ACC112 (cell line): ENCODE results near the gene HYAL2.

ENCODE experiments used
- H2AFZ ChIP-seq: fragments of 200-600 bp; sonication (generic); one replicate; pipeline ENCODE4 v1.6.0; 2017; ENCODE audit warnings: antibody characterized with exemption, low read length; ENCODE audit not compliant: unreplicated experiment
- H3K27ac ChIP-seq: fragments of 200-600 bp; sonication (generic); 2 replicates; pipeline ENCODE4 v1.5.1; 2014; ENCODE audit warnings: low read depth, mild to moderate bottlenecking, antibody characterized with exemption, low read length, moderate library complexity
- H3K27me3 ChIP-seq: fragments of 200-600 bp; sonication (generic); 2 replicates; pipeline ENCODE4 v1.6.1; 2014; ENCODE audit warnings: mild to moderate bottlenecking, antibody characterized with exemption, low read length, moderate library complexity, mixed read lengths; ENCODE audit not compliant: insufficient read depth
- H3K36me3 ChIP-seq: fragments of 200-600 bp; sonication (generic); 2 replicates; pipeline ENCODE4 v1.6.1; 2016; ENCODE audit warnings: mild to moderate bottlenecking, antibody characterized with exemption, low read length, moderate library complexity, mixed read lengths; ENCODE audit not compliant: insufficient read depth
- H3K4me1 ChIP-seq: fragments of 200-600 bp; sonication (generic); one replicate; pipeline ENCODE4 v1.6.1; 2016; ENCODE audit warnings: low read length, mixed read lengths; ENCODE audit not compliant: insufficient read depth, unreplicated experiment, control insufficient read depth
- H3K4me3 ChIP-seq: fragments of 200-600 bp; sonication (generic); 2 replicates; pipeline ENCODE4 v1.5.1; 2014; ENCODE audit warnings: mild to moderate bottlenecking, low read depth, low read length
- H3K79me2 ChIP-seq: fragments of 200-600 bp; sonication (generic); one replicate; pipeline ENCODE4 v1.6.0; 2016; ENCODE audit warnings: low read length; ENCODE audit not compliant: control insufficient read depth, unreplicated experiment, insufficient read depth

HYAL2 gene

GRCh38 chr3:50339485-50340146 lies 17.1 kb upstream of the HYAL2 start:
- peak overlapping the region; percentile 72 for H3K27ac ChIP-seq
- peak overlapping the region; percentile 45 for H2AFZ ChIP-seq
- H3K27me3 ChIP-seq = no peaks in the 10 kb centered on the region
- peaks cover 52% of the 10 kb centered on the region for H3K79me2 ChIP-seq
- peak overlapping the region; percentile 94 for H3K4me3 ChIP-seq
- no peaks in the 10 kb centered on the region; the same call in 1 of the 2 replicates for H3K36me3 ChIP-seq
- peaks cover 31% of the 10 kb centered on the region for H3K4me1 ChIP-seq

GRCh38 chr3:50338965-50339364 lies 16.4 kb upstream of the HYAL2 start:
- no peaks in the 10 kb centered on the region for H3K27me3 ChIP-seq
- H3K79me2 ChIP-seq = peaks cover 59% of the 10 kb centered on the region
- peaks cover 38% of the 10 kb centered on the region for H3K4me1 ChIP-seq
- H3K4me3 ChIP-seq = peak overlapping the region; percentile 94
- H2AFZ ChIP-seq = no peak overlapping the region
- H3K36me3 ChIP-seq = no peaks in the 10 kb centered on the region; the same call in 1 of the 2 replicates
- peak overlapping the region; percentile 60 for H3K27ac ChIP-seq

DNA sequence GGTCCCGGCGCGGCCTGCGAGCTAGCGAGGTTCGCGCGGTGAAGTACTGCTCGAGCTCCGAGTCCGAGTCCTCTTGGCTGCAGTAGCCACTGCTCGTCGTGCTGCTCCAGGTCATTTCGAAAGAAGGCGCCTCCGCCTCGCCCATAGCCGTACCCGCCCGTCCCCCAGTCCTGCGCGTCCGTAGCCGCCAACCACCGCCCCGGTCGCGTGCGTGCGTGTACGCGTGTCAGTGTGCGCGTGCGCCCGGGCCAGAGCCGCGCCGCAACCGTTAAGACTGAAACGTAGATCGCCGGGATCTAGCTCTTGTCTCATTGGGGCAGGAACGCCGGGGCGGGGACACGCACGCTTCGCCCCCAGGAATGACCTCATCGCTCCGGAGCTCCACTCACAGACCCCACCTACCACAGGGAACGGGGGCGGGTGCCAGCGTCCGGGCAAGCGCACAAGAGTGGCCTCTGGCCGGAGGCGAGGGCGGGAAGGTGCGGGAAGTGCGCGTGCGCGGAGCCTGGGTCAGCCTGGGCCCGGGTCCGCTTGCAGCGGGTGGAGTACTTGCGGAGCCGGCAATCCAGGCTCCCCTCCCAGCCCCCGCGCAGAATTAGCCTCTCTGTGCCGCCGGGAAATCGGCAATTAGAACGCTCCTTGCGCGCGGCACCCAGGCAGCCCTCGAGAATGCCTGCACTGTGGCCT lies 14.8 kb upstream of the HYAL2 start:
- Histone ChIP-seq H2AFZ (no peak overlapping the region), H3K4me1 (peaks cover 46% of the 10 kb centered on the region), H3K36me3 (no peaks in the 10 kb centered on the region; the same call in 1 of the 2 replicates), H3K27ac (peak overlapping the region; percentile 93), H3K27me3 (no peaks in the 10 kb centered on the region), H3K4me3 (peak overlapping the region; percentile 94), H3K79me2 (peaks cover 75% of the 10 kb centered on the region)

DNA sequence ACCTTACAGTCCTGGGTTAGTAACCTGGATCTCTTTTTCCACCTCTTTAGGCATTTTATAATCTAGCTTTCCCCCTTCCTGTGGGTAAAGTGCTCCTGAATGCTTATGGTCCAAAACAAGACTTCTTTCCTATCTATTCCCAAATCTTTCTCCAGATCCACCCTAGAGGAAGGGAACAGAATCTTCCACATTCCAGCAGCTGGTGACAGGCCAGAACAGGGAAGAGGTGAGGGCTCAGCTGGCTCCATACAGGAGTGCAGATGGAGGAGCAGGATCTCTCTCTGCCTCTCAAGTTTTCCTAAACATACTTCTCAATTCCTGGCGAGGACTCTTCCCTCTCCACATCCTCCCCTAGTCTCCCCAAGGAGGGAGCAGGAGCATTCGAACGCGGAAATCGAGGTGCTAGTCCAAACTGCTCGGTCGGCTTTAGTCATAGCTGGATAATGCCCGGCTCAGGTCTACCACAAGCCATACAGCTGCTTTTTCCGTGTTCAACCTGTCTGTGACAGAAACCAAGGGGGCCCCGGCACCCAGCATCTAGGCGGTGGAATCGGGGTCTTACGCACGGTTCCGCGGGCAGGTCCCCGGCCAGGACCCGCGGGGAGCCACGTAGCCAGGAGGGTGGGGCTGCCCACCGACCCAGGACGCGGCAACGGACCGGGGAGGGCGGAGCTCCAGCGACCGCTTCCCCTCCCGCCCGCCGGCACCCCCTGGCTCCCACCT lies 14.1 kb upstream of the HYAL2 start:
- peaks cover 6% of the 10 kb centered on the region; the same call in 1 of the 2 replicates for H3K36me3 ChIP-seq
- H3K27ac ChIP-seq = peak overlapping the region; percentile 93
- peaks cover 82% of the 10 kb centered on the region for H3K79me2 ChIP-seq
- H3K4me3 ChIP-seq = peak overlapping the region; percentile 94
- no peaks in the 10 kb centered on the region for H3K27me3 ChIP-seq
- H3K4me1 ChIP-seq = peaks cover 43% of the 10 kb centered on the region
- H2AFZ ChIP-seq = no peak overlapping the region

DNA sequence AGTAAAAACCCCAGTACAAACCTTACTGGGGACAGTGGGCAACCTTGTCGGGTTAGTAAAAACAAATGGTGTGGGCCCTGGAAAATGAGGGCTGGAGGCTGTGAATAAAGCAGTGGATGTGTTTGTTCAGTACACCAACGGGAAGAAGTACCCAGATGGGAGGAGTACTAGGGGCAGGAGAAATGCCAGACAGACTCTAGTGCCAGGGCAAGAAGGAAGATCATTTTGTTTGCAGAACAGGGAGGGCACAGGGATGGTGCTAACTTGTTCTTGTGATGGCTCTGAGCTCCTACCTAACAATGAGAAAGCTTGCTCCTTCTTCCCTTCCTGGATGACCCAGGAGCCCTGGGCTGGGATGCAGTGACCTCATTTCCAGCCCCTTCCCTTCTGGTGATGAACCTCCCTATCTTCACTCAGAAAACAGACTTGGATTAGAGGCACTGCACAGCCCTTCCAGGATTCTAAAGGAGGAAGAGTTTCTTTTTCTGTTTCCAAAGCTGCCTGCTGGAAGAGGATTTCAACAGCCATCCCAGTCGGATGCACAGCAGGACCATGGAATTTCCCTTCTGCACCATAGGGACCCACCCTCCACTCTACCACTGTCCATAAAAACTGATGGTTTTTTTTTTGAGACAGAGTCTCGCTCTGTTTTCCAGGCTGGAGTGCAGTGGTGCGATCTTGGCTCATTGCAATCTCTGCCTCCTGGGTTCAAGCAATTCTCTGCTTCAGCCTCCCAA lies 12.0 kb upstream of the HYAL2 start:
- Histone ChIP-seq H3K79me2 (peaks cover 74% of the 10 kb centered on the region), H3K4me3 (peak overlapping the region; percentile 94), H3K27ac (peak overlapping the region; percentile 93), H3K36me3 (peaks cover 19% of the 10 kb centered on the region; the same call in 1 of the 2 replicates), H2AFZ (no peak overlapping the region), H3K27me3 (no peaks in the 10 kb centered on the region), H3K4me1 (peaks cover 39% of the 10 kb centered on the region)

GRCh38 chr3:50333744-50334328 lies 11.3 kb upstream of the HYAL2 start:
- H3K4me3 ChIP-seq = peak overlapping the region; percentile 94
- H3K27me3 ChIP-seq = no peaks in the 10 kb centered on the region
- H3K4me1 ChIP-seq = peaks cover 34% of the 10 kb centered on the region
- H3K27ac ChIP-seq = peak overlapping the region; percentile 93
- H3K36me3 ChIP-seq = peaks cover 19% of the 10 kb centered on the region; the same call in 1 of the 2 replicates
- no peak overlapping the region for H2AFZ ChIP-seq
- peaks cover 69% of the 10 kb centered on the region for H3K79me2 ChIP-seq

DNA sequence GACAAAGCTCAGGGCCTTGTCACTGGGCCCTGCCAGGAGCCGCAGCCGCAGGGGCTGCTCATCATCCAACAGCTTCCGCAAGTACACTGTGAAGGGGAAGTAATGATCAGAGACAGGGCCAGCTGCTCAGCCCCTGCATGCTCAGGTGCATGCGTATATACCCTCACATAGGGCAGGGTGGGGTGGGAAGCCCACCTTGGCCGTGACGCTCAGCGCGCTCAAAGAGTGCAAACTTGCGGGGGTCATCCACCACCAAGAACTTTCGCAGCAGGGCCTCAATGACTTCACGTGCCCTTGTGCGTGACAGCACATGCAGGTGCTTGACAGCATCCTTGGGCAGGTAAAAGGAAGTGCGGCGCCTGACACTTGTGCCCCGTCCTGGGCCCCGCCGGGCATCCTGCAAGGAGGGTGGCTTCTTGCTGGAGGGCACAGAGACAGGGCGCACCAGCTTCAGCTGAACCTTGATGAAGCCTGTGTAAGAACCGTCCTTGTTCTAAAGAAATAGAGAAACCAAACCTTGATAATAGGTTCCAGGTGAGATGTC lies 8.9 kb upstream of the HYAL2 start:
- no peak overlapping the region for H3K27ac ChIP-seq
- H3K36me3 ChIP-seq = peaks cover 19% of the 10 kb centered on the region; the same call in 1 of the 2 replicates
- H3K4me1 ChIP-seq = peaks cover 31% of the 10 kb centered on the region
- H2AFZ ChIP-seq = no peak overlapping the region
- no peak overlapping the region for H3K4me3 ChIP-seq
- peaks cover 63% of the 10 kb centered on the region for H3K79me2 ChIP-seq
- H3K27me3 ChIP-seq = no peaks in the 10 kb centered on the region

DNA sequence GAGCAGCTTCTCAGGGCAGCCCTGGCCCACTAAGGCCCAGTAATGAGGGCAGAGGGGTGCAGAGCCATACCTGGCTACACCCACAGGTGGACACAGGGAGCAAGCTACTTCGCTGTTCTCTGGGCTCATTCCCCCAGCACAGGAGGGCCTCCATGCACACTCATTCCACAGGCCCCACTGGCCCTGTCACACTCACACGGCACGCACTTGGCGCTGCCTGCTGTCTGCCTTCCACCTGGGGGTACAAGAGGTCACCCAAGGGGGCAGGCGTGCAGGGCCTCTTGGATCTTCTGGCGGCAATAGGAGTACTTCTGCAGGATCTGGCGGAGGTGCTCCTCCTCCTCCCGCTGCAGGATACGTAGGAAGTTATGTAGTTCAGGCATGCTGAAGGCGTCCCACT lies 7.8 kb upstream of the HYAL2 start:
- no peak overlapping the region for H3K4me3 ChIP-seq
- no peak overlapping the region for H2AFZ ChIP-seq
- peaks cover 26% of the 10 kb centered on the region for H3K4me1 ChIP-seq
- H3K27me3 ChIP-seq = no peaks in the 10 kb centered on the region
- H3K27ac ChIP-seq = no peak overlapping the region
- H3K79me2 ChIP-seq = peaks cover 52% of the 10 kb centered on the region
- H3K36me3 ChIP-seq = peaks cover 19% of the 10 kb centered on the region; the same call in 1 of the 2 replicates

GRCh38 chr3:50327943-50328691 lies 5.6 kb upstream of the HYAL2 start, which contains the start of gene TUSC2:
Gene TUSC2, minus strand, starts transcription at chr3:50328223. Its CDS starts 124 bp downstream, at chr3:50328099.
- H3K4me3 ChIP-seq = peak within 1 kb of the TSS; percentile 87
- H3K36me3 ChIP-seq = peaks cover 19% of the 10 kb centered on the region; the same call in 1 of the 2 replicates
- H3K27ac ChIP-seq = peak within 1 kb of the TSS; percentile 66
- no peaks in the 10 kb centered on the region for H3K27me3 ChIP-seq
- peaks cover 17% of the 10 kb centered on the region for H3K4me1 ChIP-seq
- peaks cover 30% of the 10 kb centered on the region for H3K79me2 ChIP-seq
- peak within 1 kb of the TSS; percentile 8 for H2AFZ ChIP-seq
